HEK293T (cell line): ENCODE measurements around the gene SMAD3.

Experiments
- CTCF ChIA-PET: fragments of 350-600 bp; formaldehyde crosslinking; extraction: SDS; loops from one replicate; lab custom pipeline; 2021; ENCODE audit warnings: antibody characterized with exemption, inconsistent platforms; lab: Yijun Ruan, JAX
- POLR2A ChIA-PET: fragments of 350-600 bp; formaldehyde crosslinking; extraction: SDS; loops from one replicate; lab custom pipeline; 2020; ENCODE audit warnings: antibody characterized with exemption, inconsistent platforms; lab: Yijun Ruan, JAX
- DNase-seq: peaks from one replicate; pipeline ENCODE4 v3.0.0; 2012; ENCODE audit warnings: mixed read lengths; ENCODE audit errors: extremely low spot score
- ARNT ChIP-seq: fragments of 450-650 bp; IDR thresholded peaks from 2 replicates; pipeline ENCODE4 v1.6.1; 2017; ENCODE audit warnings: mild to moderate bottlenecking
- BHLHE40 ChIP-seq: fragments of 450-650 bp; IDR thresholded peaks from 2 replicates; pipeline ENCODE4 v1.6.1; 2016; ENCODE audit warnings: mild to moderate bottlenecking, moderate library complexity, borderline replicate concordance
- CTBP1 ChIP-seq: fragments of 450-650 bp; IDR thresholded peaks from 2 replicates; pipeline ENCODE4 v1.6.1; 2016; ENCODE audit warnings: borderline replicate concordance
- ELF4 ChIP-seq: fragments of 450-650 bp; IDR thresholded peaks from 2 replicates; pipeline ENCODE4 v1.6.1; 2017; ENCODE audit warnings: antibody characterized with exemption
- FOXA1 ChIP-seq: fragments of 450-650 bp; IDR thresholded peaks from 2 replicates; pipeline ENCODE4 v1.6.1; 2016; ENCODE audit warnings: mild to moderate bottlenecking
- FOXK2 ChIP-seq: fragments of 450-650 bp; IDR thresholded peaks from 2 replicates; pipeline ENCODE4 v1.6.1; 2016; ENCODE audit warnings: mild to moderate bottlenecking
- FOXM1 ChIP-seq: fragments of 450-650 bp; IDR thresholded peaks from 2 replicates; pipeline ENCODE4 v1.6.1; 2017; ENCODE audit warnings: mild to moderate bottlenecking, borderline replicate concordance
- HDGF ChIP-seq: fragments of 450-650 bp; IDR thresholded peaks from 2 replicates; pipeline ENCODE4 v1.6.1; 2017; ENCODE audit warnings: antibody characterized with exemption, borderline replicate concordance
- L3MBTL2 ChIP-seq: fragments of 450-650 bp; conservative IDR thresholded peaks from 2 replicates; pipeline ENCODE4 v1.6.1; 2016; ENCODE audit warnings: mild to moderate bottlenecking
- LEF1 ChIP-seq: fragments of 450-650 bp; IDR thresholded peaks from 2 replicates; pipeline ENCODE4 v1.6.1; 2017; ENCODE audit warnings: mild to moderate bottlenecking, borderline replicate concordance
- NFRKB ChIP-seq: fragments of 450-650 bp; IDR thresholded peaks from 2 replicates; pipeline ENCODE4 v1.6.1; 2016; ENCODE audit warnings: mild to moderate bottlenecking, moderate library complexity
- SP1 ChIP-seq: fragments of 450-650 bp; IDR thresholded peaks from 2 replicates; pipeline ENCODE4 v1.6.1; 2017
- SUZ12 ChIP-seq: fragments of 450-650 bp; IDR thresholded peaks from 2 replicates; pipeline ENCODE4 v1.6.1; 2016; ENCODE audit warnings: mild to moderate bottlenecking
- TARDBP ChIP-seq: fragments of 450-650 bp; IDR thresholded peaks from 2 replicates; pipeline ENCODE4 v1.6.1; 2016
- ZNF384 ChIP-seq: fragments of 450-650 bp; IDR thresholded peaks from 2 replicates; pipeline ENCODE4 v1.6.1; 2016
- TF ChIP-seq, protein P1 (sequence below): fragments of 450-650 bp; IDR thresholded peaks from 2 replicates; pipeline ENCODE4 v1.6.1; 2016

SMAD3 gene

DNA sequence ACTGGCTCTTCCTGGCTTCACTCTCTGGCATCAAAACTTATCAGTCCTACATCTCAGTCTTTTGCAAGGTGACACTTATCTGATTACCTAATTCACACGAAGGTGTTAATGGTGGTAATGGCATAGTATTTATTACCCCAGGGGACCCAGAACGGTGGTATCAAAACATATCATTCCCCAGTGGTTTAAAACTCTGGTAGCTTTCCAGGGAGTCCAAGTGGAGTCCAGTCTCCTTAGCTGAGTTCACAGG, 41.3 kb downstream of the SMAD3 start:
- no peak for DNase-seq
- TF ChIP-seq SUZ12 (no peak), FOXA1 (no peak), FOXK2 (no peak), FOXM1 (no peak), LEF1 (no peak), CTBP1 (no peak), TARDBP (no peak), SP1 (no peak), BHLHE40 (no peak), L3MBTL2 (no peak), HDGF (no peak), ARNT (no peak), NFRKB (no peak), ZNF384 (no peak), ELF4 (no peak)
- TF ChIP-seq, protein P1, sequence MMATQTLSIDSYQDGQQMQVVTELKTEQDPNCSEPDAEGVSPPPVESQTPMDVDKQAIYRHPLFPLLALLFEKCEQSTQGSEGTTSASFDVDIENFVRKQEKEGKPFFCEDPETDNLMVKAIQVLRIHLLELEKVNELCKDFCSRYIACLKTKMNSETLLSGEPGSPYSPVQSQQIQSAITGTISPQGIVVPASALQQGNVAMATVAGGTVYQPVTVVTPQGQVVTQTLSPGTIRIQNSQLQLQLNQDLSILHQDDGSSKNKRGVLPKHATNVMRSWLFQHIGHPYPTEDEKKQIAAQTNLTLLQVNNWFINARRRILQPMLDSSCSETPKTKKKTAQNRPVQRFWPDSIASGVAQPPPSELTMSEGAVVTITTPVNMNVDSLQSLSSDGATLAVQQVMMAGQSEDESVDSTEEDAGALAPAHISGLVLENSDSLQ = no peak
- ChIA-PET CTCF (interaction anchor here (0.6 to 1.3 kb wide), 2 partner anchors 26 to 326 kb away, joined by 3 to 5 read pairs; no protein-coding TSS in a partner anchor), POLR2A (interaction anchor here (1.0 to 1.1 kb wide), 2 partner anchors 17 to 43 kb away, joined by 3 read pairs; no protein-coding TSS in a partner anchor)

DNA sequence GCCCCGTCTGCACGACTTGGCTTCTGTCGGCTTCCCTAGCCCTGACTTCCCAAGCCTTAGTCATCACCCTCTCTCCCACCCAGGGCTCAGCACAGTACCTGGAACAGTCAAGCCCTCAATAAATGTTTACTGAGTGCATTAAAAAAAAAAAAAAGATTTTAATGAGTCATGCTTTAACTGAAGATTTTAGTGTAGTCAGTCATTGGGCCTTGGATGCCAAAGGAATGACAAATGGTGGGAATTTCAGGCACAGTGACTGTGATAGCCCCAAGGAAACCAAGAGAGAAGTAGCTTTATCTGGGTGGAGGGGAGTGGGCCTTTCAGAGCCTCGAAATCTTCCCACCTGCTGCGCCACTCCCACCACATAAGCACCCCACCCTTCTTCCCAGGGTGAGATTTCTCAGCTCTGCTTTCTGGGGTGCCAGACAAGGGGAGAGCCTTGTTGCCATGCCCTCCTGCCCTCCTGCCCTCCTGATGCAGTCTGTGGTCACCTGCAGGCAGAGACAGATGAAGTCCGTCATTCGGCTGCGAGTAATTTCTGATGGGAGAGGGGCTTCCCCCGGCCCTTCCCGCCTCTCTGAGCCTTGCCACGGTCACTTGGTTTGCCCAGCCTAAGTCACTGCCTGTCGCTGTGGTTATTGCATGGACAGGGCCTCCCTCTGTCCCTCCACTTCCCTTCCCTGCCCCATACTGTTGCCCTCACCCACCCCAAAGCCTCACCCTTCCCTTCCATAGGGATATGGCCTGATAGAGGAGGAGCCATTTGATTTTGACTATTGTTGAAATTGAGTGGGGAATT, 41.8 kb downstream of the SMAD3 start:
- DNase-seq = peak; percentile 42
- peak; percentile 58; the same call in 1 of the 2 replicates for TF ChIP-seq ZNF384
- TF ChIP-seq, protein P1 = no peak; the same call in 1 of the 2 replicates
- no peak for TF ChIP-seq TARDBP
- TF ChIP-seq ARNT = no peak
- ChIA-PET POLR2A (interaction anchor here (1.0 to 1.1 kb wide), 2 partner anchors 16 to 42 kb away, joined by 3 read pairs; no protein-coding TSS in a partner anchor), CTCF (interaction anchor here (0.6 to 1.3 kb wide), 2 partner anchors 11 to 26 kb away, joined by 3 to 9 read pairs; no protein-coding TSS in a partner anchor)

DNA sequence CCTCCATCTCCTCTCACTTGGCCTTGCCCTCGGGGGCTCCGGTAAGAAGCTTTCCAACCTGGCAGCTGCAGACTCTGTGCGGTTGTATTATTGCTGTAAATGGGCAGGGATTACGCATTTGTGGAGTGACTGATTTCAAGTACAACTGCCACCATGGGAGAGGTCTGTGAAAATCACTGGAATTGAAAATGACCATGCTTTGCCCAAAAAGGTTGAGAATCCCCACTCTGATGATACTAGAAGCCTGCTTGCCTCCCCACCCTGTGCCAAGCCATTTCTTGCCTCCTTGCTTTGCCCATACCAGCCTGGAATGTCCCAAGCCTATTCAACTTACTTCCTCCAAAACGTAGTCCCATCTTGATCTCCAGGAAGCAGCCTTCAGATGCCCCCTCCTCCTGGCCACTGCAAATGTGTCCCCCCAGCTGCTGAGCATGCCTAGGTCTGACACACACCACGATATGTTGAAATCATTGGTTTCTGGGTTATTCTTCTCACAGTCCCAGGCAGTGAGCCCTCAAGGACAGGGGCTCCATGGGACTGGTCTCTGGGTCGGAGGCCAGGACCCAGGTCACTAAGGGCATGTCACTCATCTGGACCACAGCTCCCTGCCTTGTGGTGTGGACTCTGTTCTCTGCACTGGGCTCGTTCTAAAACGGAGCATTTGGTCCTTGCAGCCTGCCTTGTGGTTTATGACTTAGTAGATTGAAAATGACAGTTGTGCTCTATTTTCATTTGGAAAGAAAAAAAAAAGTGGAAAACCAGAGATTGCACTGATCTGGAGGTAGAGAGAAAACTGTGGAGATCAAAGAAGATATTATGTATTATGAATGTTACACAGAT, 42.9 kb downstream of the SMAD3 start:
- POLR2A ChIA-PET = no interaction called here
- TF ChIP-seq FOXM1 (no peak), L3MBTL2 (no peak), BHLHE40 (no peak), HDGF (no peak), LEF1 (no peak), SUZ12 (no peak), CTBP1 (no peak), SP1 (no peak), FOXK2 (no peak), ELF4 (no peak)
- TF ChIP-seq, protein P1 = no peak
- DNase-seq = no peak
- CTCF ChIA-PET = no interaction called here

DNA sequence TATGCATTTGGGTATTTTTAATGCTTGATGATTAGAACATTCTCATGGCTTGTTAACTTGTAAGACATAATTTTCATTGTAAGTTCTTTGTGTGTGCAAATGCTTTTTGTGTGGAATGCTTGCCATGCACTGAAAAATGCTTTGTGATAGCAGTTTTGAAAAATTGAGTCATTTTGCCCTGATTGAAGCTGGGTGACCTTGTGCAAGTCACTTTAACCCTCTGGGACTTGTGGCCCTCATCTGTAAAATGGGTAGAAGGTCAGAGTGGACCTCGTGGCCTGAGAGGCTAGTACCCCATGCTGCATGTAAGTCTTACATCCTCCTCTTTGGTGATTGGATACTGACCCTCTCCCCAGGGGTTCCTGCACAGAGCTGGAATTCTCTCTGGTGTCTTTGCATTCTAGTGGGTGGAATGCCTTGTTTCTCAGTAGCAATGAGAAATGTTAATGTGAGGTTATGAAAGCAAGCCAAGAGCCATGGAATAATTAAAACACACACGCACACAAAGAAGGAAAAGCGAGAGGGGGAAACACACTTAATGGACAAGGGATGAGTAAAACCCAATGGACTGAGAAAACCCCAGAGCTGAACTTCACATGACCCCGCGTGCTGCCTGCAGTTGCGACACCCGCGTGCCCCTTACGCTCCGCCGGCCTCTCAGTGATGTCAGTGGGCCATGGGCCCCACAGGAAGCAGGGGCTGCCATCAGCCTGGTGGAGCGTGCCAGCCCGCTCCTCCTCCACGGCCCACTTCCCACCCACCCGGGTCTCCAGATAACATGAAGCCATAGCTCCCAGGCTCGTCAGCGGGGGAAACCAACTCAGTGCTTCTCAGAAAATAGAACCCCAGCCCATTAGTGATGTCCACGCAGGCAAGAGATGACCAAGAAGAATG, 44.0 kb downstream of the SMAD3 start:
- DNase-seq = no peak
- no peak for TF ChIP-seq NFRKB
- no peak for TF ChIP-seq FOXA1
- no peak for TF ChIP-seq FOXM1
- TF ChIP-seq FOXK2 = no peak
- ChIA-PET CTCF (interaction anchor here (0.6 kb wide), 1 partner anchor 206 kb away, joined by 5 read pairs; no protein-coding TSS in a partner anchor), POLR2A (no interaction called here)

DNA sequence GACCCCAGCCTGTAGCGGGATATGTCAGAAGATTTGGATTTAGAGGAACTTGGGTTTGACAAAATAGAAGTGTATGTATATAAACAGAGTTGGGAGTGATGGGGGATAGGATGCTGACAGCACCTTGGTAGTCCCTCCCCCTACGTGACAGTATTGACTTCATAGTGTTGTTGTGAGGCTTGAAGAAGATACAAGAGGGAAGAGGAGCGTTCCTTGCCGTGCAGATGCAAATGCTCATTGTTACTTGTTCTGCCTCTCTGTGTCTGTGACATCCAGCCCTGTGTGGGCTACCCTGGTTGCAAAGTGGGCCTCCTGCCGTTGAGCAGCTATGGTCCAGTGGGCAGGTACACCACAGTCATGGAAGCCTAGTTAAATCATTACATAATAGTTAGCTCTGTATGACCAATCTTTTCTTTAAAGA, 45.0 kb downstream of the SMAD3 start:
- no peak for DNase-seq

More for the DNA sequence above, 45.0 kb downstream of the SMAD3 start:
- CTCF ChIA-PET = no interaction called here
- POLR2A ChIA-PET = no interaction called here
- TF ChIP-seq LEF1 (no peak), CTBP1 (no peak)
- TF ChIP-seq, protein P1 = no peak
